GM23338 (cell line): ENCODE measurements around the gene HPS6. TPM values are rescaled to one million over a fixed set of nuclear protein-coding genes. Genes with fewer than 3 reads are reported as not detected.

Experiments
- ATAC-seq: fragments of 200-7000 bp; cut with Tn5 transposase; 3 replicates; pipeline ENCODE4 v1.9.1; 2020
- DNase-seq: peaks from one replicate; pipeline ENCODE4 v3.0.0-alpha.2; 2015; ENCODE audit warnings: low spot score
- H2AFZ ChIP-seq: fragments of 200-600 bp; sonication (generic); 2 replicates; pipeline ENCODE4 v1.8.0; 2016; ENCODE audit warnings: antibody characterized with exemption, mild to moderate bottlenecking, moderate library complexity
- H3F3A ChIP-seq: fragments of 200-600 bp; sonication (generic); replicated peaks from 2 replicates; pipeline ENCODE4 v1.8.0; 2017; ENCODE audit warnings: antibody characterized with exemption, mixed run types, low read depth
- H3K27ac ChIP-seq: fragments of 200-600 bp; sonication (generic); 2 replicates; pipeline ENCODE4 v1.6.1; 2016; ENCODE audit warnings: low read depth
- H3K27me3 ChIP-seq: fragments of 200-600 bp; sonication (generic); 2 replicates; pipeline ENCODE4 v1.8.0; 2016; ENCODE audit warnings: mild to moderate bottlenecking, mixed run types, moderate library complexity; ENCODE audit not compliant: insufficient read depth
- H3K36me3 ChIP-seq: fragments of 200-600 bp; sonication (generic); 2 replicates; pipeline ENCODE4 v1.8.0; 2016; ENCODE audit warnings: mild to moderate bottlenecking; ENCODE audit not compliant: insufficient read depth
- H3K4me1 ChIP-seq: fragments of 200-600 bp; sonication (generic); 2 replicates; pipeline ENCODE4 v1.8.0; 2016; ENCODE audit warnings: mild to moderate bottlenecking, moderate library complexity; ENCODE audit not compliant: insufficient read depth
- H3K4me2 ChIP-seq: fragments of 200-600 bp; sonication (generic); 2 replicates; pipeline ENCODE4 v1.7.1; 2017; ENCODE audit warnings: mixed run types
- H3K4me3 ChIP-seq: fragments of 200-600 bp; sonication (generic); 2 replicates; pipeline ENCODE4 v1.6.1; 2016; ENCODE audit warnings: mixed run types
- H3K79me2 ChIP-seq: fragments of 200-600 bp; sonication (generic); replicated peaks from 2 replicates; pipeline ENCODE4 v1.8.0; 2017; ENCODE audit warnings: mild to moderate bottlenecking; ENCODE audit not compliant: insufficient read depth
- H3K9me2 ChIP-seq: fragments of 200-600 bp; sonication (generic); 2 replicates; pipeline ENCODE4 v1.8.0; 2017; ENCODE audit not compliant: insufficient read depth
- H4K20me1 ChIP-seq: fragments of 200-600 bp; sonication (generic); replicated peaks from 2 replicates; pipeline ENCODE4 v1.8.0; 2017; ENCODE audit warnings: mild to moderate bottlenecking; ENCODE audit not compliant: insufficient read depth
- H3K27ac Mint-ChIP-seq: 2 replicates; pipeline ENCODE4 v1.8.0; 2020; ENCODE audit warnings: inconsistent platforms, mild to moderate bottlenecking, moderate library complexity, mixed read lengths
- H3K27me3 Mint-ChIP-seq: 3 replicates; pipeline ENCODE4 v1.8.0; 2022; ENCODE audit warnings: low read depth, mild to moderate bottlenecking, moderate library complexity, mixed read lengths, inconsistent platforms; ENCODE audit not compliant: insufficient read depth, poor library complexity
- H3K36me3 Mint-ChIP-seq: 3 replicates; pipeline ENCODE4 v1.8.0; 2021; ENCODE audit warnings: low read depth, mild to moderate bottlenecking, inconsistent platforms, moderate library complexity, mixed read lengths
- H3K4me1 Mint-ChIP-seq: 3 replicates; pipeline ENCODE4 v1.8.0; 2020; ENCODE audit warnings: mild to moderate bottlenecking, inconsistent platforms, mixed read lengths
- H3K4me3 Mint-ChIP-seq: 3 replicates; pipeline ENCODE4 v1.8.0; 2021; ENCODE audit warnings: moderate library complexity, mild to moderate bottlenecking, inconsistent platforms, mixed read lengths
- H3K9me3 Mint-ChIP-seq: 3 replicates; pipeline ENCODE4 v1.8.0; 2020; ENCODE audit warnings: moderate library complexity, mild to moderate bottlenecking, inconsistent platforms, mixed read lengths
- CREB1 ChIP-seq: fragments of 250-450 bp; sonication (Bioruptor Pico); IDR thresholded peaks from 2 replicates; pipeline ENCODE4 v1.5.0; 2020; ENCODE audit warnings: low read depth, mild to moderate bottlenecking, moderate library complexity
- CTCF ChIP-seq, 2 experiments: fragments of 200-600 bp in 1 of 2; sonication (generic) in 1 of 2; conservative IDR thresholded peaks; 2 replicates each; pipeline versions ENCODE4 v1.5.1 to v1.6.1; 2016 to 2017; ENCODE audit warnings: antibody characterized with exemption in 2 of 2, low read depth in 2 of 2, mild to moderate bottlenecking in 2 of 2, moderate library complexity in 1 of 2
- EZH2 ChIP-seq: fragments of 200-600 bp; sonication (generic); IDR thresholded peaks from one replicate; pipeline ENCODE4 v1.8.0; 2017; ENCODE audit warnings: antibody characterized with exemption, mild to moderate bottlenecking, low read depth; ENCODE audit not compliant: unreplicated experiment
- EZH2phosphoT487 ChIP-seq: fragments of 200-600 bp; sonication (generic); IDR thresholded peaks from one replicate; pipeline ENCODE4 v1.8.1; 2018; ENCODE audit warnings: antibody characterized with exemption; ENCODE audit not compliant: unreplicated experiment
- JUNB ChIP-seq: IDR thresholded peaks from one replicate; pipeline ENCODE4 v1.6.1; 2016; ENCODE audit warnings: antibody characterized with exemption; ENCODE audit not compliant: unreplicated experiment
- NANOG ChIP-seq: IDR thresholded peaks from 2 replicates; pipeline ENCODE4 v1.6.1; 2016; ENCODE audit warnings: antibody characterized with exemption, borderline replicate concordance
- POLR2AphosphoS5 ChIP-seq: IDR thresholded peaks from 2 replicates; pipeline ENCODE4 v1.6.1; 2016; ENCODE audit warnings: antibody characterized with exemption, low read depth
- REST ChIP-seq: IDR thresholded peaks from one replicate; pipeline ENCODE4 v1.6.1; 2018; ENCODE audit warnings: antibody characterized with exemption; ENCODE audit not compliant: unreplicated experiment
- STAT1 ChIP-seq: IDR thresholded peaks from one replicate; pipeline ENCODE4 v1.6.1; 2016; ENCODE audit warnings: antibody characterized with exemption; ENCODE audit not compliant: unreplicated experiment
- ZNF114 ChIP-seq: fragments of 250-450 bp; sonication (Bioruptor Pico); IDR thresholded peaks from 2 replicates; pipeline ENCODE4 v1.5.0; 2020; ENCODE audit warnings: mild to moderate bottlenecking, moderate library complexity
- ZNF331 ChIP-seq: fragments of 250-450 bp; sonication (Bioruptor Pico); IDR thresholded peaks from 2 replicates; pipeline ENCODE4 v1.5.0; 2020; ENCODE audit warnings: low read depth, mild to moderate bottlenecking, moderate library complexity
- polyA plus RNA-seq: library from polyadenylated mRNA; unstranded; fragments of >200 nt; fragmentation: Nextera tagmentation; extraction: Ambion mirVana; gene quantifications from 2 replicates; pipeline ENCODE4 v1.2.1, GENCODE V29; 2016
- total RNA-seq: library from RNA; depleted of rRNA; stranded (reverse); fragments of >200 nt; shearing (Covaris generic); gene quantifications from 2 replicates; pipeline ENCODE4 v1.2.3, GENCODE V29; 2014
- TF ChIP-seq, protein P1 (sequence below): IDR thresholded peaks from 2 replicates; pipeline ENCODE4 v1.6.1; 2016; ENCODE audit warnings: antibody characterized with exemption
- TF ChIP-seq, protein P2 (sequence below): fragments of 250-450 bp; sonication (Bioruptor Pico); IDR thresholded peaks from 2 replicates; pipeline ENCODE4 v1.5.0; 2020; ENCODE audit warnings: mild to moderate bottlenecking, moderate library complexity

HPS6 gene
- total and polyA plus RNA-seq, 2 experiments from 2014 or later = 4.2 to 28.7 TPM

DNA sequence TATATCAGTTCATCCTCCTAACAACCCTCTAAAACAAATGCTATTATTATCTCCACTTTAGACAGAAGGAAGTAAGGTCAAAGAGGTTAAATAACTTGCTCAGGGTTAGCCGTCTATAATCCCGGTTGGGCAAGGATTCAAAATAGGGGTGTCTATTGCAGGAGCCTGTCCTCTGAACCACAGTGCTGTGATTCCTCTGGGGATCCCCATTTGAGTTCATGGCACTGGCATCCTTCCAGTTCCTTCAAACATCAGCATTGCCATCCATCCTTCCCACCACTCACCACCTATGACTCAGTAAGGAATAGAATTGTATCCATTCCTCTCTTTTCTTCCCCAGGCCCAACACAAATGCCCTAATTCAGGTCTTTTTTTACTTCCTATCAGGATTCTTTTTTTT, 25.6 kb downstream of the HPS6 start:
- Histone ChIP-seq H3K36me3 (no peaks in the 10 kb centered on the region), H3K27ac (no peak overlapping the region), H2AFZ (no peak overlapping the region), H3K9me2 (no peaks in the 10 kb centered on the region), H3K27me3 (no peaks in the 10 kb centered on the region), H3K4me3 (no peak overlapping the region), H3K4me2 (no peak overlapping the region), H3K79me2 (no peaks in the 10 kb centered on the region), H3F3A (no peaks in the 10 kb centered on the region), H3K4me1 (no peaks in the 10 kb centered on the region), H4K20me1 (no peaks in the 10 kb centered on the region)
- no peaks in the 10 kb centered on the region for H3K4me1 Mint-ChIP-seq
- peaks cover 3% of the 10 kb centered on the region for H3K27me3 Mint-ChIP-seq
- H3K27ac Mint-ChIP-seq = no peak overlapping the region
- TF ChIP-seq NANOG = no peak
- TF ChIP-seq CTCF (conservative IDR thresholded peaks at IDR 0.05; ENCODE audit: low read depth in 2 of 2) = no peak
- TF ChIP-seq ZNF114 (CRISPR knock-in tag) = no peak
- TF ChIP-seq JUNB = no peak
- TF ChIP-seq CREB1 (CRISPR knock-in tag) = no peak
- TF ChIP-seq, protein P1, sequence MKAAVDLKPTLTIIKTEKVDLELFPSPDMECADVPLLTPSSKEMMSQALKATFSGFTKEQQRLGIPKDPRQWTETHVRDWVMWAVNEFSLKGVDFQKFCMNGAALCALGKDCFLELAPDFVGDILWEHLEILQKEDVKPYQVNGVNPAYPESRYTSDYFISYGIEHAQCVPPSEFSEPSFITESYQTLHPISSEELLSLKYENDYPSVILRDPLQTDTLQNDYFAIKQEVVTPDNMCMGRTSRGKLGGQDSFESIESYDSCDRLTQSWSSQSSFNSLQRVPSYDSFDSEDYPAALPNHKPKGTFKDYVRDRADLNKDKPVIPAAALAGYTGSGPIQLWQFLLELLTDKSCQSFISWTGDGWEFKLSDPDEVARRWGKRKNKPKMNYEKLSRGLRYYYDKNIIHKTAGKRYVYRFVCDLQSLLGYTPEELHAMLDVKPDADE = no peak
- TF ChIP-seq REST = no peak
- TF ChIP-seq, protein P2, sequence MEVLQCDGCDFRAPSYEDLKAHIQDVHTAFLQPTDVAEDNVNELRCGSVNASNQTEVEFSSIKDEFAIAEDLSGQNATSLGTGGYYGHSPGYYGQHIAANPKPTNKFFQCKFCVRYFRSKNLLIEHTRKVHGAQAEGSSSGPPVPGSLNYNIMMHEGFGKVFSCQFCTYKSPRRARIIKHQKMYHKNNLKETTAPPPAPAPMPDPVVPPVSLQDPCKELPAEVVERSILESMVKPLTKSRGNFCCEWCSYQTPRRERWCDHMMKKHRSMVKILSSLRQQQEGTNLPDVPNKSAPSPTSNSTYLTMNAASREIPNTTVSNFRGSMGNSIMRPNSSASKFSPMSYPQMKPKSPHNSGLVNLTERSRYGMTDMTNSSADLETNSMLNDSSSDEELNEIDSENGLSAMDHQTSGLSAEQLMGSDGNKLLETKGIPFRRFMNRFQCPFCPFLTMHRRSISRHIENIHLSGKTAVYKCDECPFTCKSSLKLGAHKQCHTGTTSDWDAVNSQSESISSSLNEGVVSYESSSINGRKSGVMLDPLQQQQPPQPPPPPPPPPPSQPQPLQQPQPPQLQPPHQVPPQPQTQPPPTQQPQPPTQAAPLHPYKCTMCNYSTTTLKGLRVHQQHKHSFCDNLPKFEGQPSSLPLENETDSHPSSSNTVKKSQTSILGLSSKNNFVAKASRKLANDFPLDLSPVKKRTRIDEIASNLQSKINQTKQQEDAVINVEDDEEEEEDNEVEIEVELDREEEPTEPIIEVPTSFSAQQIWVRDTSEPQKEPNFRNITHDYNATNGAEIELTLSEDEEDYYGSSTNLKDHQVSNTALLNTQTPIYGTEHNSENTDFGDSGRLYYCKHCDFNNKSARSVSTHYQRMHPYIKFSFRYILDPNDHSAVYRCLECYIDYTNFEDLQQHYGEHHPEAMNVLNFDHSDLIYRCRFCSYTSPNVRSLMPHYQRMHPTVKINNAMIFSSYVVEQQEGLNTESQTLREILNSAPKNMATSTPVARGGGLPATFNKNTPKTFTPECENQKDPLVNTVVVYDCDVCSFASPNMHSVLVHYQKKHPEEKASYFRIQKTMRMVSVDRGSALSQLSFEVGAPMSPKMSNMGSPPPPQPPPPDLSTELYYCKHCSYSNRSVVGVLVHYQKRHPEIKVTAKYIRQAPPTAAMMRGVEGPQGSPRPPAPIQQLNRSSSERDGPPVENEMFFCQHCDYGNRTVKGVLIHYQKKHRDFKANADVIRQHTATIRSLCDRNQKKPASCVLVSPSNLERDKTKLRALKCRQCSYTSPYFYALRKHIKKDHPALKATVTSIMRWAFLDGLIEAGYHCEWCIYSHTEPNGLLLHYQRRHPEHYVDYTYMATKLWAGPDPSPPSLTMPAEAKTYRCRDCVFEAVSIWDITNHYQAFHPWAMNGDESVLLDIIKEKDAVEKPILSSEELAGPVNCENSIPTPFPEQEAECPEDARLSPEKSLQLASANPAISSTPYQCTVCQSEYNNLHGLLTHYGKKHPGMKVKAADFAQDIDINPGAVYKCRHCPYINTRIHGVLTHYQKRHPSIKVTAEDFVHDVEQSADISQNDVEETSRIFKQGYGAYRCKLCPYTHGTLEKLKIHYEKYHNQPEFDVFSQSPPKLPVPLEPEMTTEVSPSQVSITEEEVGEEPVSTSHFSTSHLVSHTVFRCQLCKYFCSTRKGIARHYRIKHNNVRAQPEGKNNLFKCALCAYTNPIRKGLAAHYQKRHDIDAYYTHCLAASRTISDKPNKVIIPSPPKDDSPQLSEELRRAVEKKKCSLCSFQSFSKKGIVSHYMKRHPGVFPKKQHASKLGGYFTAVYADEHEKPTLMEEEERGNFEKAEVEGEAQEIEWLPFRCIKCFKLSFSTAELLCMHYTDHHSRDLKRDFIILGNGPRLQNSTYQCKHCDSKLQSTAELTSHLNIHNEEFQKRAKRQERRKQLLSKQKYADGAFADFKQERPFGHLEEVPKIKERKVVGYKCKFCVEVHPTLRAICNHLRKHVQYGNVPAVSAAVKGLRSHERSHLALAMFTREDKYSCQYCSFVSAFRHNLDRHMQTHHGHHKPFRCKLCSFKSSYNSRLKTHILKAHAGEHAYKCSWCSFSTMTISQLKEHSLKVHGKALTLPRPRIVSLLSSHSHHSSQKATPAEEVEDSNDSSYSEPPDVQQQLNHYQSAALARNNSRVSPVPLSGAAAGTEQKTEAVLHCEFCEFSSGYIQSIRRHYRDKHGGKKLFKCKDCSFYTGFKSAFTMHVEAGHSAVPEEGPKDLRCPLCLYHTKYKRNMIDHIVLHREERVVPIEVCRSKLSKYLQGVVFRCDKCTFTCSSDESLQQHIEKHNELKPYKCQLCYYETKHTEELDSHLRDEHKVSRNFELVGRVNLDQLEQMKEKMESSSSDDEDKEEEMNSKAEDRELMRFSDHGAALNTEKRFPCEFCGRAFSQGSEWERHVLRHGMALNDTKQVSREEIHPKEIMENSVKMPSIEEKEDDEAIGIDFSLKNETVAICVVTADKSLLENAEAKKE (CRISPR knock-in tag) = no peak
- TF ChIP-seq STAT1 = no peak
- TF ChIP-seq EZH2phosphoT487 = no peak
- TF ChIP-seq ZNF331 = no peak
- TF ChIP-seq POLR2AphosphoS5 = no peak
- TF ChIP-seq EZH2 = no peak
- H3K4me3 Mint-ChIP-seq = no peak overlapping the region
- H3K36me3 Mint-ChIP-seq = peaks cover 8% of the 10 kb centered on the region; the same call in 2 of the 3 replicates
- no peaks in the 10 kb centered on the region; the same call in 2 of the 3 replicates for H3K9me3 Mint-ChIP-seq
- ATAC-seq (no peak), DNase-seq (no peak)
